ENCODE measurements around the gene TECTB. TPM values are rescaled to one million over a fixed set of nuclear protein-coding genes. Genes with fewer than 3 reads are reported as not detected.

Gene TECTB
- polyA plus RNA-seq, 4 donors = not detected

DNA sequence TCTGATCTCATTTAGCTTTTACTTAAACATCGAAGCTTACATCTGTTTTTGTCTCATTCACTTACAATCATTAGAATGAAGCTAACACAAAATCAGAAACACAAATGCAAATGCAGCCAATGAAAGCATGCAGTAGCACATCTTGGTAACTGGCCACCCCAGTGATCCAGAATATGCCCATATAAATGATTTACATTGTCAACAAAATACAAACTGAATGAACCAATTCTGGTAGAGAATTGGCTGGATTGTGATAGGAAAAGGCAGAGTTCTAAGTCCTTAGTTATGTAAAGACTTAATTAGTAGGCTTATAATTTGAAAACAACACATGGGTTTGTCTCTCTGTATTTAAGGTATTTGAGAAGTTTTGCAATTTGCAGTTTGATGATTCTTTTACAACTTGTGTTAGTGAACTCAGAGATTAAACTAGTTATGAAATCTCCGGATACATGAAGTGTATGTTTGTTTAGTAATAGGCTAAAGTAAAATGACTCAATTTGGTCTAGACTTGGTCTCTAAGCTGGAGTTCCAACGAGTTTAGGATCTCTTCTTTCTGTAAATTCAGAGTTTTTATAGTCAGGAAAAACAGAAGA is 21.2 kb downstream of the TECTB start:
- DNase-seq (ENCODE audit: low read depth in 4 of 4, low spot score in 3 of 4) = no peak

DNA sequence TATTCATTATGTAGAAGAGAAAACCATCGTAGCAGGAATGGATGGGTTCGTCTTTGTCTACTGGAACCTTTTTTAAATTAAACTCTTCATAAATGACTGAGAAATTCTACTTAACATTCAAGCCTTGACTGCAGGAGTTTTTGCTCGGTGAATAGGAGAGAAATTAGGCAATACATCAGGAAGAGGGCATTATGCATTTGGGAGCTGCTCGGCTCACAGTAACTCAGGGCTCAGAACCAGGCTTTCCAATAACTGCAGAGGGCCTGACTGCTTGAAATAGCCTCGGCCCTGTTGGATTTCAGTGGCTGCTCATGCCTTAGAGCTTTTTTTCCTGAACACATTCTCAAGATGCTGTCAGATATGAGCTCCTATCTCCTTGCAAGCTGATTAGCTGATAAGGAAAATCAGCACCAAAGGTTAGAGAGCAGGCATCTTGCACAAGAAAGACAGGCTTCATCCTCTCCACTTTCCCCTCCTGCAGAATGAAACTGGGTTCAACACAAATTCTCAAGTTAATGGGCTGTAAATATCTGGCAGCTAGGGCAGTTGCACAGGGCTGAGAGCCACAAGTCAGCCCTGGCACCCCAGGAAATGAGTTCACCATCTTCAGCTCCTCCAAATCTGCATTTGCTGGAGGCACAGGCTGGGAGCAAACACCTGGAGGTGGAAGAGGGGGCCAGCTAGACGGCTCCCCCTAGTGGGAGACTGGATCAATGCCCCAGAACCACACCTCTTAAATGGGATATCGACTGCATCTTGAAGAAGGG is 24.3 kb downstream of the TECTB start:
- DNase-seq (ENCODE audit: low read depth in 4 of 4, low spot score in 3 of 4) = no peak

DNA sequence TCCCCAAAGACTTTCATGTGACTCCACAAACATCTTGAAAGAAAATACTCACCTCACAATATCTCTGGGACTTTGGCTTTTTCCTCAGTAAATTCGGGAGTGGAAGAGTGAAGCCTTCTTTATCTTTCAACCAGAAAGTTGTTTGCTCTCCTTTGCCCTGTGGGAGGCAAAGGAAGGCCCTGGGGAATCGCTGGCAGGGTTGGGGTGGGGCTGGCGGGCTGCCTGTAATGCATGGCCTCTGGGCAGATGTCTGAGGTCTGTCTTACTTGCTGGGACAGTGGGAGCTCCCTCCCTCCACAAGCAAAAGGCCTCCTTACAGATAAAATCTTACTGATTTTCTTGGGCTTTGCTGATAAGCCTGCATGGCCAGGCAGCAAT is 24.9 kb downstream of the TECTB start:
- DNase-seq (ENCODE audit: low read depth in 4 of 4, low spot score in 3 of 4) = no peak

DNA sequence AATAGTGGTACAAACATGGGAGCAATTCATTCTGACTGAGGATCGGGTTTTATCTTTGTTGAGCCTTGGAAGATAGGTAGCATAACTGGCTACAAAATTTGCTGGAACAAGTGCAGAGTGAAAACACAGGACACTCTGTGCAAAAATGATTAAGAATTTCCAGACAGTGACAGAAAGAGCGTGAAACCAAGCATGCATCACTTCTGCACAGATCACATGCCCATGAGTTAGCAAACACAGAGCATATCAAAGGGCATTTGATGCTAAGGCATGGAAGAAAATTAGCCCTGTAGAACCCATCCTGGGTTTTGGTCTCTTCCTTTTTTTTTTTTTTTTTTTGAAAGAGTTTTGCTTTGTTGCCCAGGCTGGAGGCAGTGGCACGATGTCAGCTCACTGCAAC is 28.3 kb downstream of the TECTB start:
- DNase-seq (ENCODE audit: low read depth in 4 of 4, low spot score in 3 of 4) = no peak

DNA sequence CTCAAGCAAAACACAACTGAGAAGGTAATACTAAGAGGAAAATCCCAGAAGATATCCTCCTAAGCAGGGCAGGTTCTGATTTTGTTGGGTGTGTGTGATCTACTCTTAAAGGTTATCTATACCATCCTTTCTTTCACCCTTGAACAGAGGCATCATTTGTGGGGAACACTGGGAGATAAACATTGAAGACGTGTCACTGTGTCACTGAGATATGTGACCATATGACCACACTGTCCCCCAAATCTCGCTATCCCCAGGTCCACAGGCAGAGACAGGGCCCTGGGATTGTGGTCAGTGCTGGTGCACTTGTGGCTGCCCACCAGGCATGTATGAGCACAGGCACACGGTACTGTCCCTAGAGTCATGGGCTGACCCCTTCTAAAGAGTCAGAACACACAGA is 30.0 kb downstream of the TECTB start:
- no peak for DNase-seq (ENCODE audit: low read depth in 4 of 4, low spot score in 3 of 4)

DNA sequence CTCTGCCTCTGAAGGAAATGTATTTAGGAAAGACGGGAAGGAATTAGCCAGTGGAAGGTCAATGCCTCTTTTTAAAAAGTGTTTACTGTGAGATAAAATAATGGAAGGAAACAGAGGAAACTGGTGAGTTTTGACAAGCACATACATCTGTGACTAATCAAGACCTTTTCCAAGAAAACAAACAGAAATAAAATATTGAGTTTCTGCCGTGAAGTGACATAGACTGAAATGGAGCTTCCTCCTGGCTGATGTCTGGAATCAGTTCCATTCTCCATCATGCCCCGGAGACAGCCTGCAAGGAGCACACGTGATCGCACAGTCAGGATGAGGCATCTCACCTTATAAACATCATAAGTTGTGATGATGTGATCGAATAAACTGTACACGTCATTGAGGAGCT is 30.7 kb downstream of the TECTB start:
- no peak for DNase-seq (ENCODE audit: low read depth in 4 of 4, low spot score in 3 of 4)

DNA sequence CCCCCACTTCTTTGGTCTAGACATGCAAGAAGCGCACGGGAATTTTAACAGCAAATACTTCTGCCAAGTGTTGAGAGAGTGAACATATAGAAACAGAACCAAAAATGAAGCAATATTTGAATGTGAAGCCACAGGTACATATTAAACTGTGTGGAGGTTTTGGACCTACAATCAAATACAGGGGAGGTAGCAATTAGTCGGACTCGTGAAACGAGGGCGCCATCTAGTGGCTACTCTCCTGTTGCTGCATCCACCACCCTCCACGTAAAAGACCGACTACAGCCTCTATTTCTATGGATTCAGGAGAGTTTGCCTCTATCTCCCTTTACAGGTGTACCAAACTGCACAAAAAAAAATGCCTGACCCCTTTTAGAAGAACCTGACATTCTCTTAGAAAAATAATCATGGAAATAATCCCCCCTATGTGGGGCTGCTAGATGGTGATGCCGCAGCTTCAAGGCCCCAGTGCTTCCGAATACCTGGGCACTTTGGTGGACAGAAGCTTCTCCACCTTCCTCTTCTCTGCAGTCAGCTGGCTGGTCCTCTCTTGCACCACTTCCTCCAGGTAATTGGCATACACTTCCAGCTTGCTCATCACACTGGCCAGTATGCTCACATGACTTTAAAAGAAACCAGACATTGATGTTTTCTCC is 31.7 kb downstream of the TECTB start:
- peak in 2 of 4 donors; percentile 36 to 51 for DNase-seq (ENCODE audit: low read depth in 4 of 4, low spot score in 3 of 4)

DNA sequence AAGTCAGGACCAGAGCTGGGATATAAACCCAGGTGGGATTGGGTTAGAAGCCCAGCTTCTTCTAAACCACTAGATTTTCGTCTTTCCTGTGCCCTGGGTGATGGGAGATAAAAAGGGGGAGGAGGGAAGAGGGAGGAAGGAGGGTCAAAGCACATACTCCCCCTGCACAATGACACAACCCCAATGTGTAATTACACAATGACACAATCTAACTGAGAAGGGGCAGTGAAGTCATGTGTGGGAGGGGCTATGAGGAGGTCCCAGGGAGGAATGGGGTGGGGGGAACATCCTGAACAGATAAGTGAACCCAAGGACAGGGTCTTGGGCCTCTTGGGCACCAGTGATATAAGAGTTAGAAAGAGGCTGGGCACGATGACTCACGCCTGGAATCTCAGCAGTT is 44.5 kb downstream of the TECTB start:
- DNase-seq (ENCODE audit: low read depth in 4 of 4, low spot score in 3 of 4) = no peak

DNA sequence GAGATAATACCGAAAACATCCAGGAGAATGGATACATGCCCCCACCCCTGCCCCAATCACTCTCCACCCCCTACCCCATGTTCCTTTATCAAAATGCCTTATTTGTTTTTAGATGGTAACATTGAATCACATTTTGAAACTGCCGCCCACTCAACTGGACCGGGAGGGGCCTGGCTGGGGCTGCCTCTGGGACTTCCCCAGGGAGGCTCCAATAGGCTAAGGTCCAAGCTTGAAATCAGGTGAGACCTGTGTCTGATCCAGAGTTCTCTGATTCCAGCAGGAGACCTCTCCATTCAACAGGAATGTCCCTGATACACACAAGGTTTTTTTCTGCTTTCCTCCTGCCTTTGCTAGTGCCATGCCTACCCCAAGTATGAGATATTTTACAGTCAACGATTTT is 47.0 kb downstream of the TECTB start:
- no peak for DNase-seq (ENCODE audit: low read depth in 4 of 4, low spot score in 3 of 4)

DNA sequence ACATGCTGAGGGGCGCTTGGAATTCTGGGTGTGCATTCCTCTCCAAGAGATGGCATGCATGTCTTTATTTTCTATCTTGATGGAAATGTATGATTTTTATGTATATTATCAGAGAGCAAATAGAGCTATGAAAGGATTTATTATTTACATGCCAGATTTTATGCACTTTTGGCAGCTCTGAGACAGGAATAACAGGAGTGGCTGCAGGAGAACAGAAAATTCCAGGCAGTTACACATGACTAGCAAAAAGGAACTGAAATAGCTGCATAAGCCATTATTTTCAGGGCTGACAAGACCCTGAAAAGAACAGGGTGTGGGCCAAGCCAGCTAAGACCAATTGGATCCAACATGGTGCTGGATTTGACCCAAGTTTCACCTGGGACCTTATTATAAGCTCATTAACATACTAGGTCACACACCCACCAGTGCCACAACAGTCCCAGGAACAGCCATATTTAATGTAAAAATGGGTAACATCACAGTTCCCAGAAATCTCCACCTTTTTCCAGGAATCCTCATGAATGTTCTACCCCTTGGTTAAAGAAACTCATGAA is 47.5 kb downstream of the TECTB start:
- DNase-seq (ENCODE audit: low read depth in 4 of 4, low spot score in 3 of 4) = no peak

DNA sequence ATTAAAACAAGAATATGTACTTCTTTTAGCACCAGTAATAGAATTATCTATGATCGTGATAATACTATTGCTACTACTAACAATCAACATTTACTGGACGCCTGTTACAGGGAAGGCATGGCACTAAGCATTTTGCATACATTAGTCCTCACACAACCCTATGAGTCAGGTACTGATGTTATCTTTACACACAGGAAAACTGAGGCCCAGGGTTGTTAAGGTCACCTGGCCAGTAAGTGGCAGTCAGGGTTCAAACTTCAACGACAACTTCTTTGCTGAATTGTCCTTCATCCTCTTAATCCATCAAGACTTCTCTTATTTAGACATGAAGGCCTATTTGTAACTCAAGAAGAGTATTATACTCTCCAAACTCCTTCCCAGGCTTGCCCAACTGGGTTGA is 48.8 kb downstream of the TECTB start:
- DNase-seq (ENCODE audit: low read depth in 4 of 4, low spot score in 3 of 4) = no peak

DNA sequence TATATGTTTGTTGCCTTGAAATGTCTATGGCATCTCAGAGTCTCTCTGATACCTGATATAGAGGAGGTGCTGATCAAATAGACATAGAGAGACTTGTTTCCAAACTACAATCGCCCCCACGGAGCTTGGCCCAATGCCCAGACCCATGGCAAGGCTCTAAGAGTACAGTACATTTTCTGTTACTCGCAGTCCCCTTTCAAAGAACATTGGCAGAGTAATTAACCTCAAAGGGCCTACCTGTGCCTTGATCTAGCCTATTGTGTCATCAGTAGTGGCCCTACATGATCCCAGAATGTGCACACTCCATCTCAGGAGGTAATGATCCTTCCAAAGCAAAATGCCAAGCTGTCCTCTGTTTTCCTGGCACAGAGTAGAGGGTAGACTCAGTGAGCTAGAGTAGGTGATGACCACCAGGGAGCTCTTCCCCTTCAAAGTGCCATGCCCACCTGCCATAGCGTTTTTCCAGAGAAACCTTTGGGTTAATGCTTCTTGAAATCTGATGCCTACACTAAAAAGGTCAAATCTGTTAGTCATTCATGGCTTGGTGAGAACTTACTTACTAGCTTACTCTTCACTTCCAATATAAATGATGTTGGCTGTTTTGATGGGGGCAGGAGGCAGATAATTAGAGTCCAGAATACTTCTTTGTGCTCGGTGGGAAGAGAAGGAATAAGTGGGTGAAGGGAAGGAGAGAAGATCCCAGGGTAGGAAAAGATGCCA is 49.5 kb downstream of the TECTB start:
- DNase-seq (ENCODE audit: low read depth in 4 of 4, low spot score in 3 of 4) = no peak

DNA sequence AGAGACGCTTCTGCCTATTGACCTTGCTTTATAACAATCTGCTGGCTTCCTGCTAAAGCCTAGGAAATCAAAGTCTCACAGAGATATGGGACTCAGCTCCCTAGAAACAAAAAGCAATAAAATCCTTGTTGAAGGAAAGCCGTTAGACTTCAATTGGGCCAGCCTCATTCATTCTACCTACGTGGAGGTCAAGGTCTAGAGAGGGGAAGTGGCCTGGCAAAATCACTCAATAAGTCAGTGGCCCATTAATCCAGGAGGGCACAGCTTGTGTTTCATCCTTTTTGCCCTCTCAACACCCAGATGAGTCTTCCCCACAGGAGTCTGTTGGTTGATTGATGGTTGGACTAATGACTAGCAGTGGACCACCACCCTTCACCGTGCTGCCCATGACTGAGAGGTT is 50.3 kb downstream of the TECTB start:
- no peak for DNase-seq (ENCODE audit: low read depth in 4 of 4, low spot score in 3 of 4)

DNA sequence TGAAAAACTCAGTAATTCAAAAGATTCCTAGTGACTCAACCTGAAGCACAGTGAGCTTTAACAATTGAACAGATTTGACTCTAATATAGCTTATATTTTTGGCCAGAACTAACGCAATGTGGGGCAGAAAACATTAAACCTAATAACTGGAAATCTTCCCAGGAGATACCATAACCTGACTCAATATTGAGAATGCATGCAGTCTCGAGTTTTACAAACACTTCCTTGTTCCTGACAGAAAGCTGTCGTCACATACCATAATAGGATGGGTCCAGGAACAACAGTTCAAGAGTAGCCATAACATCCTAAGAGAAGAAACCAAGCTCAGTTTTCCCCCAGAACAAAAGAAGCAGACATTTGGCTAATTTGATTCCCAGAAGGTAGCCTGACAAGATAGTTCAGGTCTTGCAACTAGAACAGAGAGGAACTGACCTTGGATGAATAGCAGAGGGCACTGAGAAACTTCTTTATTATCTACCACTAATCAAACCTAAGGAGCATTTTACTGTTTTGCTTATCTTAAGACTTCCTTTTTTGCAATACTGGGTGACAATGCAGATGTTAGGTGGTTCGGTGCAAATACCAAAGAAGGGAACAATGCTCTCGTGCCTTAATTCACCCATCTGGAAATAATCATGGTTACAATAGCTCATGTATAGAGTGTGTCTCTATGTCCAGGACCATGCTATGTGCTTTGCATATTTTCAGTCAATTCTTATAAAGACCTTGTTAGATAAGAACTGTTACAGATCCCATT is 52.1 kb downstream of the TECTB start:
- no peak for DNase-seq (ENCODE audit: low read depth in 4 of 4, low spot score in 3 of 4)

DNA sequence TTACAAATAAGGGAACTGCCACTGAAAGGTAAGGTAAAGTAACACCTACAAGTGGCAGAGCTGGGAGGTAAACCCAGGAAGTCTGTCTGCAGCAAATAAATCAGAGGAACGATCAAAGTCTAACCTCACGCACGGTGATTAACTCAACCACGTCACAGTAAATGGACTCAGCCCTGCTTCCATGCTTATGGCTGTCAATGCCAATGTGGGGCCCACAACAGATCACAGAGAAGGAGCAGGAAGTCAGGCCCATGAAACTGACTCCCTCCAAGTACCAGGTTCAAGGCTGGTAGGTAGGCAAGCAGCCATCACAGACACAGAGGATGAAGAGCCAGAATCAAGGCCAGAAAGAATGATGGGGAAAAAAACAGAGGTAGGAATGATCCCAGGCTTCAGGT is 52.7 kb downstream of the TECTB start:
- no peak for DNase-seq (ENCODE audit: low read depth in 4 of 4, low spot score in 3 of 4)

DNA sequence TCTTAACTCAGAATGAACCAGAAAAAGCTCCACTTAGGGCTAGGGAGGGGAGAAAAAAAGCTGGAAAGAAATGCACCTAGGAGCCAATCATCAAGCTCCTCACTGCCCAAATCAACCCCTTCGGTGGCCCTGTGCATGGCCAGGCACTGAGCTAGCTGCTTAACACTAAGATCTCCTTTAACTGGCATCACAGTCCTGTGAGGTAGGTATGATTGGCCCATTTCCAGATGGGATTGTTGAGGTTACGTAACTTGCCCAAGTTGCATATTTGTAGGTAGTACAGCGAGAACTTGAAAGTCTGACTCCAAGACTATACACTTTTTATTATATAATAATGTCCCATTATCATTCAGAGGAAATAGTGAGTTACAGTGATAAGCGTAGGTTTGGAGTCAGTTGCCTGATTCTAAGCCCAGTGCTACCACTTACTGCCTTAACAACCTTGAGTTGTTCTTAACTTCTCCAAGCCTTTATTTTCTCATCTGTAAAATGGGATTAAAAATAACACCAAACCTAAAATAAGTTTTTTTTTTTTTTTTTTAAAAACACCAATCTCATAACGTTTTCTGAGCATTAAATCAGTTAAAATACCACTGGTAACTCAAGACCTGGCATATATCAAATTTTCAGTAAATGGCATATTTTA is 53.5 kb downstream of the TECTB start:
- DNase-seq (ENCODE audit: low read depth in 4 of 4, low spot score in 3 of 4) = no peak

DNA sequence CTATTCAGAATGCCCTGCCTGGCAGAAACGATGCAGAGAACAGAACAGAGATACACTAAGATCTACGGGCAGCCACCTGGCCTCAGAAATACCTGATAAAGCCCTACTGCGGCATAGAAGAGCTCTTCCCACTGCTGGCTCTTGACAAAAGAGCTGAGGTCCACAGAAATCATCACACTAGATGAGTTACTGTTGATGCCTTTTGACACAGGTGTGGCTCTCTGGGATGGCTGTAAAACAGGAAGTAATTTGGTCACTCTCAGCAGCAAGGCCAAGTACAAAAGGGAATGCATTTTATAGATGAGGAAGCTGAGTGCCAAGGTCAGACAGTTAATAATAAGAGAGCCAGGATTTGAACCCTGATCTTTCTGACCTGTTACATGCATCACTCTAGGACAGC is 55.8 kb downstream of the TECTB start:
- no peak for DNase-seq (ENCODE audit: low read depth in 4 of 4, low spot score in 3 of 4)

DNA sequence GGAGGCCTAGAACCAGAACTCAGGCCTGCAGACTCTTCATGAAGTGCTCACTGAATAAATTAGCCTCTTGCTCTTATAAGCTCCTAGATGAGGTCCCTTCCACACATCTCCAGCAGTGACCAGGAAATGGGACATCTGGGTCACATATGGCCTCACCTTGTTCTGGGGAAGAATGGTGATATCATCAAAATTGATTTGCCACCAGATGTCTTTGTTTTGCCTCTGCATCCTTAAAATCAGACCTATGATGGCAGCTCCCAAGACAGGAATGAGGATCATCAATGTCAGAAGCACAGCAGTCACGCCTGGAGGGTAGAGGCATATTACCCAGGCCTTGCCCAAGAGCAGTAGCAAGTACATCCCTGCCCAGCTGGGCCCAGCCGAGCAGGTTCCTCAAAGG is 57.4 kb downstream of the TECTB start:
- DNase-seq (ENCODE audit: low read depth in 4 of 4, low spot score in 3 of 4) = no peak

DNA sequence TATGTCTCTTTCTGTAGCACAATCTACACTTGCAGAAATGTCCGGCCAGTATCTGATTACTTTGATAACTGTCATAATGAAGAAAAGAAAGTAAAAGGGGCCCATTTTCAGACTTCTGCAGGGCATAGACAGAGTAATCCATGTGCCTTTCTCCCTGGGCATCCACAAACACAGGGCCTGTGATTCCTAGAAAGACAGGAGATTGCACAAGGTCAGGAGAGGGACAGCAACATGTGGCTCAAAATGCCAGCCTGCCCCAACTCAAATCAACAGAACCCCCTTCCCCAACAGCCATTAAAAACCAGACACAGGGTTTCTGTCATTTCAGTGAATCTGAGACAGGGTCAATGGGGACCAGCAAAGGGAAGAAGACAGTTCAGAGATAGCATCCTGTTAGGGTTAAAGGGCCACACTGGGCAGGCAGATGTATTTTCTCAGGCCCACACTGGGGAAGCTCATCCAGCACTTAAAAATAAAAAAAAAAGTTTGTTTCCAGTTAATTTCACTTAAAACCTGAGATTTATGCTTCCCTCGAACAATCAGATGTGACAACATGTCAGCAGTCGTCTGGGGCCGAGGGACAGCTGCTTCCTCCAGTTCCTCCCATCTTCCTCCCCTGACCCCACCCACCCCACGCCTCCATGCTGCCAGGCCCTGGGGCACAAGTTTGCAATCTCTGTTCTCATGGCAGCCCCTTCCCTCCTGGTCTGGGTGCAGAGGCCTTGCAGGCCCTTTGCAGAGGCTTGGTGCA is 60.0 kb downstream of the TECTB start:
- DNase-seq (ENCODE audit: low read depth in 4 of 4, low spot score in 3 of 4) = no peak

Measured in left renal pelvis (tissue), 4 donors.